Esophagus squamous epithelium (tissue), 4 donors: ENCODE data around the gene NOC4L.

Experiments used
- CTCF ChIP-seq, 6 experiments: fragments of 450-650 bp in 4 of 6; fragments of 200-600 bp in 2 of 6; sonication (generic) in 2 of 6; IDR thresholded peaks; one replicate each; pipeline ENCODE4 v1.5.1; 2016 to 2019; ENCODE audit warnings: antibody characterized with exemption in 6 of 6, mild to moderate bottlenecking in 4 of 6, moderate library complexity in 4 of 6
- POLR2A ChIP-seq, 4 donors: fragments of 450-650 bp; IDR thresholded peaks; one replicate each; pipeline ENCODE4 v1.6.1; 2017; ENCODE audit warnings: antibody characterized with exemption in 4 of 4, mild to moderate bottlenecking in 4 of 4, moderate library complexity in 3 of 4

- TF ChIP-seq CTCF (IDR thresholded peaks at IDR 0.05) (no peak), POLR2A (IDR thresholded peaks at IDR 0.05) (no peak)
Measured at GRCh38 chr12:132154941-132155770, 10.9 kb downstream of the NOC4L start.
